GM21447 (cell line): Measurements from ENCODE around the gene OR2T11.
A peak's percentile ranks its signal among the peaks of the same experiment; 100 is the strongest.
"Not testable (repeated sequence)": the region's sequence is repeated elsewhere in the genome, so short reads cannot be mapped to it uniquely, and the experiment has no call there.

Experiments used
- ATAC-seq: cut with Tn5 transposase; IDR thresholded peaks from one replicate; pipeline ENCODE4 v1.9.1; 2021; ENCODE audit not compliant: unreplicated experiment

OR2T11 gene

GRCh38 chr1:248634991-248635390, at the start of gene OR2T11:
Gene OR2T11 (minus strand): TSS chr1:248635091. CDS start chr1:248627128, 7,963 bp downstream.
- not testable (repeated sequence) for ATAC-seq

- ATAC-seq: no peak
These were observed 46.8 kb upstream of the OR2T11 start for GRCh38 chr1:248681651-248682050.

GRCh38 chr1:248670003-248670402, 35.1 kb upstream of the OR2T11 start:
- ATAC-seq: no peak

DNA sequence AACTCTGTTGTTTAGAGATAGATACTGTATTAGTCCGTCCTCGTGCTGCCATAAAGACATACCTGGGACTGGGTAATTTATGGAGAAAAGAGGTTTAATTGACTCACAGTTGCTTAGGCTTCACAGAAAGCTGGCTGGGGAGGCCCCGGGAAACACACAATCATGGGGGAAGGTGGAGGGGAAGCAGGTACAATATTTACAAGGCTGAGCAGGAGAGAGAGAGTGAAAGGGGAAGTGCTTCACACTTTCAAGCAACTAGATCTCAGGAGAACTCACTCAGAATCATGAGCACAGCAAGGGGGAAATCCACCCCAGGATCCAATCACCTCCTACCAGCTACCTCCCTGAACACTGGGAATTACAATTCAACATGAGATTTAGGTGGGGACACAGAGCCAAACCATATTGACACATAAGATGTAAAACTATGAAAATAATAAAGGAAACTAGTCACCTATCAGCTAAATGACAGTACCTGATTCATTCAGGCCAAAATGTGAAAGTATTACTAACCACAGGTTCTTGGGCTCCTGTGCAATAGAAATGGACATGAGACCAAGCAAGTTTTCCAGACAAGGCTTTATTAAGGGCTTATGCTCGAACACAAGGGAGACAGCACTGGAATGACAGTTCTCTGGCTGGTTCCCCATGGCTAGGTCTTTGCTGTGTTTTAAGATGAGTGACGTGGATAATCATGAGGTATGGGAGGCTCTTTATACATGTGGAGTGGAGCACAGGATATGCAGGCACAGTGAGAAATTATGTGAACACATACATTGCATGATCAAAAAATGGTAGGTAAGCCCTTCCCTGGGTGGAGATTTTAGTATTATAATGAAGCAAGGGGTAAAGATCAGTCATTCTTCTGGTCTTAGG, 28.8 kb upstream of the OR2T11 start:
- peak; percentile 96 for ATAC-seq

- ATAC-seq: peak; percentile 74
These were observed 21.9 kb upstream of the OR2T11 start for GRCh38 chr1:248656797-248657196.

DNA sequence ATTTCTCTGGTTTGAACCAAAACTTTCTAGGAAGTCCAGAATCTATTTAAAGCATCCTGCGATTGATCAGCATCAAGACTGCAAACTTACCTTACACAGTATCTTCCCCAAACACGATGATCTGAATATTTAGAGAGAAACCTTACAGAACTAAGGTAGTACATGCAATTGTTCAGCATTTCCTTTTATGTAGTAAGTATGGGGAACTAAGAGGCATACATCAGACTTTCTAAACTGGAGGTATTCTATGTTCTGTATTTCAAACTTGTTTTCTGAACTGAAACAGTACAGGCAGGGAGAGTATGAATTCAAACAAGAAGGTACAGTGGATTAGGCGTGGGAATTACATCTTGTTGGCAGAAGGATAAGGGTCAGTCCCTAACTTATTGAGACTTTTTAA, 20.5 kb upstream of the OR2T11 start, which contains the start of gene OR2T27:
Gene OR2T27 (minus strand): TSS at position 175 of the 400 bp plus-strand sequence. CDS start 4,644 bp downstream, outside the sequence.
- peak; percentile 39 for ATAC-seq

- not testable (repeated sequence) for ATAC-seq
These were observed 14.1 kb upstream of the OR2T11 start for GRCh38 chr1:248648770-248649536.

DNA sequence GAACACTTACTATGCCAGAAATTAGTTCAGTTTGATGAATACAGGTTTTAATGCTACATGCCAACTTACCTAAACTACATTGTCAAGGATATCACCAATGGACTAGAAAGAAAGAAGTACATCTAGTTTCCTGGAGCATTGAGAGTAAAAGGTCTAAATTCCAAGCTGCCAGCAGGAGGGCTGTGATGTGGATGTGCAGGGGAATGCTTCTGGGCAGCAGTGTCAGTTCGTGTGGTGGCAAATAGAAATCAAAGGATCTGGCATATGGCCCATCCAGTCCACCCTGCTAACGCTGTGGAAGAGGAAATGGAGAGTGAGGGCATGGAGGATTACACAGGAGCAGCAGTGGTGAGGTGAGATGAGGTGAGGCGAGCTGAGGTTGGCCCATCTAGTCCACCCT, 10.3 kb upstream of the OR2T11 start, which contains the start of gene OR2T35:
Gene OR2T35 (minus strand): TSS at position 101 of the 400 bp plus-strand sequence. CDS start 6,020 bp downstream, outside the sequence.
- ATAC-seq: not testable (repeated sequence)

GRCh38 chr1:248642971-248643651, 8.2 kb upstream of the OR2T11 start:
- peak; percentile 53 for ATAC-seq

DNA sequence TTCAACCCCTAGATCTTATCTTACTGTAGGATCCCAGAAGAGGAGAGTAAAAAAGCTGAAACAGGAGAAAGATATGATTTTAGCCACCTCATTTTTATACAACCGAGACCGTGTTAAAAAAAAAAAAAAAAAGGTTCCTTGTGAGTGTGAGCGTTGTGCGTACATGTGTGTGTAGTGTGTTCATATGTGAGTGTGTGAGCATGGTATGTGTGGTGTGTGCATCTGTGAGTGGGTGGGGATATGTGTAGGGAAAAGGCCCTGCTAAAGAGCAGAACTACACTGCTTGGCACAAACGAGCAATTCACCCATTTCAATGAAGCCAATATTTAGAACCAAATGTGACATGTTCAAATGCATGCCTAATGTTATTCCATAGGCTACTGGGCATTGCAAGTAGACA, 6.7 kb upstream of the OR2T11 start:
- peak; percentile 8 for ATAC-seq

- ATAC-seq: peak; percentile 43
These were observed 6.0 kb upstream of the OR2T11 start for GRCh38 chr1:248640906-248641305.

DNA sequence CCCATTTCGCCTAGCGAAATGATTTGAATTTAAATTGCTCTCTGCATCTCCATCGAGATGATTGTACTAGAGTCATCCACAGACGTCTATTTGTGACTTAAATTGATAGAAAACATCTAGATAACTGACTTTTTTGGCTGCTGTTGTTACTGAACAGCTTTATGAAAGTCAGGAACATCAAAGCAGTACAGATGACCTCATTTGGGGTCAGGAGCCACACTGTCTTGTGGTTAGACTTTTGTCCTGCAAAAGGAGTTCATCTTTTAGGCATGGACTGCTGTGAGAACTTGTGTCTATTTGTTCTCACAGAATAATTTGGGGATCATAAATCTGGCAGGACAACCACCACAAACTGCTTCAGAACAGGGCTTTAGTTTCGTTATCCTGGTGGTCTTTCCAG, 4.8 kb upstream of the OR2T11 start:
- ATAC-seq: peak; percentile 24

DNA sequence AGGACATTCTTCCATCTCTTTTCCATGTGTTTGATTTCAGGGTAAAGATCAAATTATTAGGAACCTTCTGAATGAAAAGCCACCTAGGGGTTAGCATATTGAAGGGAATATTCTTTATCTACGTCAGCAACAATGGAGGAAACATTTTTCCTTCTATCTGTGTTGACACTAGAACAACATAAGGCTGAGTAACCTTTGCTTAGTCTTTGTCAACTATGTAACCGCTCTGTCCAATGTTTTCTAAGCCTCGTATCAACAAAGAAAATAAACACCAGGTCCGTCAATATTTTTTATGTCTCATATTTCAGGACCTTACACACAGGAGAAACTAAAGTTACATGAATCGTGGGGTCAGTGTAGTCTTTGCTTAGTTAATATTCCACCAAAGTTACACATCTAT, 1.7 kb upstream of the OR2T11 start:
- not testable (repeated sequence) for ATAC-seq

GRCh38 chr1:248631354-248632008, 3.4 kb downstream of the OR2T11 start:
- ATAC-seq: no peak

DNA sequence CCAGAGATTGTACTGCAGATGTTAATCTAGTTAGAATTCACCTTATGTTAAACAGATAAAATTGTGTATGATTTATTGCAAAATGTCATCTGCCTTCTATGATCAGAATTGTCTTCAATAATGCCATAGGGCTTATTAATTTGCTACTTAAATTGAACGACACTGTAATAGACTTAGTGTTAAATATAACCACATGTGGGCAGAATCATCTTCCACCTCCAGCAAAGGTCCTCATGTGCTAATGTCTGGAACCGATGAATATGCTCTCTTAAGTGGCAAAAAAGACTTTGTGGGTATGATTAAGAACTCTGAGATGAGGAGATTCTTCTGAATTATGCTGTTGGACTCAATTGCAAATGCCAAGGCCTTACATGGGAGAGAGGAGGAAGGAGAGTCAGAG, 4.3 kb downstream of the OR2T11 start:
- no peak for ATAC-seq

DNA sequence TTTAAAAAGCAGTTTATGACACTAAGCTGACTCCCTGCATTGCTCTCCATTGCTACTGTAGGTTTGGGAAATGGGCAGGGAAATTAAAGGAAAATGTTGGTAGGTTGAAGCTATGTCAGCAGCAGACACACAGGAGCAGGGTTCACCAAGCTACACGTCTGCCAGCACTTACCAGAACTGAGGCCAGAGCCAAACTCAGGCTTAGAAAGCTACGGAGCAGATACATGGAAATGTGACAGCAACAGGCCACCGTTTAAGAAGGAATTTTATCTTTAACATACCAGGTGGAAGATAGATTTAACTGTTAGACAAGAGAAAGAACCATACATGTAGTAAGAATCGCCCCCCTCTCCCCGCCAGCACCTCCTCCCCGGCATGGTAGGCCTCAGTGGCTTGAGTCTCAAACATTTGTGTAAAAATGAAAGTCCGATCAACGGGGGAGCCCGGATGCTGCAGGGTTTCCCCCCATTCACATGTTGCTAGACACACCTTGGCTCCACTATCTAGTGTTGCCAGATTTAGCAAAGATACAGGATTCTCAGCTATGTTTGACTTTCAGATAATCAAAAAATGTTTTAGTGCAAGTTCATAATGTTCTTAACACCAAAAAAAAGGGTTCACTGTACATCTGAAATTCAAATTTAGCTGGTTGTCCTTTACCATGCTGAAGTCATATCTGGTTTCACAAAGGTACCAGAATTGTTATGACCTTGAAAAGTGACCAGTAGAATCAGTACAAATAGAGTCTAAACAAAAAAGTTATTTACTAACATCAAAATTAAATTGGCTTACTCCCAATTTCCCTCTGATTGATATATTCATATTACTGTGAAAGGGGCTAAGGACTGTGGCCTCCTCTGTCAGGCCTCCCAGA, 6.7 kb downstream of the OR2T11 start:
- peak; percentile 91 for ATAC-seq

- no peak for ATAC-seq
These were observed 8.9 kb downstream of the OR2T11 start for GRCh38 chr1:248625971-248626370.

- no peak for ATAC-seq
These were observed 9.7 kb downstream of the OR2T11 start for GRCh38 chr1:248625166-248625565.

GRCh38 chr1:248622570-248623001, 12.3 kb downstream of the OR2T11 start:
- peak; percentile 89 for ATAC-seq
